ENCODE data around the gene SH2D3C.

SH2D3C gene

DNA sequence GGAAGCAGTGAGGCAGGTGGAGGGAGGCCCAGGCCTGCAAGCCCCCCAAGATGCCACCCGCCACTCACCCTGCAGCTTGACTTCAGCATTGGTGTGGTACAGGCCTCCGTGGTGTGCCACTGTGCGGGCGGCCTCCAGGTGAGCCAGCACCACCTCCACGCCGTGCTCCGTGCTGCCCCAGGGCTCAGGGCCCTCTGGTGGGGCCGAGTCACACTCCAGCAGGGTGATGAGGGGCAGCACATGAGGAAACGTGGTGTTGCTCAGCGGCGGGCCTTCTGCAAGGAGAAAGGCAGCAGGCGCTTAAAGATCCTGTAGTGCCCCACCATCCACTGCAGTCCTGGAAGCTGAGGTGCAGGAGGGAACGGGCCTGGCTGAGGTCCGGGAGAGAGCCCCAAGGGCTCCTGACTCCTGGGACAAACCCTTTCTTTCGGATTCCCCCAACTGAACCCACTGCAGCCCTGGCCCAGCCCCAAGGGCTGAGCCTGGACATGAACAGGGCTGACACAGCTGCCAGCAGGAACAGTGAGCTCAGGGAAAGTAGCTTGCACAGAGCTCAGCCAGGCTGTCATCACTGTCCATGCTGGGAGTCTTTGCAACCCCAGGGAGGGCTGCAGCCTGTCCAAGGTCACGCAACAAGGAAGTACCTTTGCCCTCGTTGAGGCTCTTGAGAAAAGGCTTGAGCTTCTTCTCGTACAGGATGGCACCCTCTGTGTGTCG is 38.7 kb downstream of the SH2D3C start:
- no peak for TF ChIP-seq GATA3 (IDR thresholded peaks at IDR 0.05; ENCODE audit: low read depth, low read length)
- no peak for TF ChIP-seq GATA2 (IDR thresholded peaks at IDR 0.05; ENCODE audit: low read depth, low read length)

- TF ChIP-seq GATA3 (IDR thresholded peaks at IDR 0.05; ENCODE audit: low read depth, low read length) (no peak), GATA2 (IDR thresholded peaks at IDR 0.05; ENCODE audit: low read depth, low read length) (no peak)
These were observed 39.8 kb downstream of the SH2D3C start for GRCh38 chr9:127738666-127739065.

DNA sequence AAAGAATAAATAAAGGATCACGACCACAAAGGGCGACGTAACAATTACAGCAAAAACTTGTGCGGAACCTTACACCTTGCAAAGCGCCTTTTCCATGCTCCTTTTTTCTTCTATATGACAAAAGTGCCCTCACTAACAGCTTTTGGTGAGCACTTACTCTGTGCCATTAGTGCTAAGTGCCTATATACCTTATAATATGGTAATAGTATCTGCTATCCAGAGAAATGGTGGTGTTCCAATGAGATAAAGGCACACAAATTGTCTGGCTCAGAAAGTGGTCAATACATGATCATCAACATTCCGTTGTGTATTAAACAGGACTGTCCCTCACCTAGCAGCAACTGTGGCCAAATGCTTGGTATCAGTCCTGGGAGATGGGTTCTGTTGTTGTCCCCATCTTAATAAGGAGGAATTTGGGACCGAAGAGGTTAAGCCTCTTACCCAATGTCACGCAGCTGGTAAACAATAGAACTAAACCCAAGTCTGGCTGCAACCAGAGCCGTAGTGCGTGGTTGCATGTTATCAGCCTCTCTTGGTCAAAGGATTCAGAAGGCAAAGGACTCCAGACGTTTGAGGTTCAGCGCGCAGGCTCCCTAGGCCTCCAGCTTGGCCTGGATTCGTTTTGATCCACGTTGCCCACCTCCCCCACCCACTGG is 42.8 kb downstream of the SH2D3C start:
- TF ChIP-seq GATA2 (IDR thresholded peaks at IDR 0.05; ENCODE audit: low read depth, low read length): no peak
- no peak for TF ChIP-seq GATA3 (IDR thresholded peaks at IDR 0.05; ENCODE audit: low read depth, low read length)

DNA sequence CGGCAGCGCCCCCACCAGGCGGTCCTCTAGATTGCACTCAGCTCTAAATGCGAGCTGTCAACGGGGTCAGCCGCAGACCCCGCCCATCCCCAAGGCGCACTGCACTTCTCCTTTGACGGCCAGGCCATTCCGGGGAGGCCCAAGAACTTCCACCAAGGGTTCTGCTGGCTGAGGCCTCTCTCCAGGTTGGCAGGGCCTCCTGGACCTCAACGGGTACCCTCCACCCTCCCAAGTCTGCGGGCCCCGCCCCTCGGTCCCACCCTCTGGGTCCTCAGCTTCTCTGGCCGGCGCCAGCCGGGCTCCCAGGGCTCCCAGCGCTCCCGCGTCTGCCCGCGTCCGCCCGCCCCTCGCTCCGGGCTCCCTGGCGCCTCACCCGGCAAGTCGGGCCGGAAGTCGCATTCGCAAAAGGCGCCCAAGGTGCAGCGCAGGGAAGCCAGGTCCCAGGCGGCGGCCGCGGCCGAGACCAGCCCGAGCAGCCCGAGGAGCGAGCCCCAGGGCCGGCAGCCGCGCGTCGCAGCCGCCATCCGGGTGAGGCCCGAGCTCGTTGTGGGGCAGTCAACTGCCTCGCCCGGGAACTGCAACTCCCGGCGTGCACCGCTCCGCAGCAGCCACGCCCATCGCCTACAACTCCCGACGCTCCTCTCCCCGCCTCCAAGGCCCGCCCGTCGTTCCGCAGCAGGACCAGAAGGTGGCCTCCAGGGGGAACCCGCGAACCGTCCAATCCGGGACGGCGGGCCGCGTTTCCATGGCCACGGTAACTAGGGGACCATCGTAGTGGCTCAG is 43.5 kb downstream of the SH2D3C start, which contains the start of gene TOR2A:
TSS of gene TOR2A (minus strand) at position 548 of the 783 bp plus-strand sequence. CDS start at position 524, 24 bp downstream.
- TF ChIP-seq GATA2 (IDR thresholded peaks at IDR 0.05; ENCODE audit: low read depth, low read length) (no peak), GATA3 (IDR thresholded peaks at IDR 0.05; ENCODE audit: low read depth, low read length) (no peak)

DNA sequence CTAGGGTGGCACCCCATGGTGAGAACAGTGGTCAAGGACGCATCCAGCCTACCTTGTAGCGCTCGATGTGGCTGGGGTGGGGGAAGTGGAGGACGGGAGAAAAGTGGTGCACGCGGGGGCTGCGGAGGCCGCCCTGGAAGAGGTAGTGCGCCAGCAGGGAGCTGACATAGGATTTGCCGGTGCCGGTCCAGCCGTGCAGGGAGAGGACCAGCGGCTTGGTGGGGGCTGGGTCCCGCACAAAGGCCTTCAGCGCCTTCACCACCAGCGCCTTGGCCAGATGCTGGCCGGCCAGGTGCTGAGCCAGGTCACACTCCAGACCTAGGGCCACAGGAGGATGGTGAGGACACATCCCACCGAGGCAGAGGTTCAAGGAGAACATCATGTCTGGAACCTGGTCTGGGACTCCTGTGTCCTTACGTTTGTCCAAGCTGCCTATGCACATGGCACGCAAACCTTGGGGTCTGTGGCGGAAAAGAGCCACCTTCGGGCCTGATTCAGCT is 44.2 kb downstream of the SH2D3C start:
- TF ChIP-seq GATA2 (IDR thresholded peaks at IDR 0.05; ENCODE audit: low read depth, low read length) (no peak), GATA3 (IDR thresholded peaks at IDR 0.05; ENCODE audit: low read depth, low read length) (no peak)

DNA sequence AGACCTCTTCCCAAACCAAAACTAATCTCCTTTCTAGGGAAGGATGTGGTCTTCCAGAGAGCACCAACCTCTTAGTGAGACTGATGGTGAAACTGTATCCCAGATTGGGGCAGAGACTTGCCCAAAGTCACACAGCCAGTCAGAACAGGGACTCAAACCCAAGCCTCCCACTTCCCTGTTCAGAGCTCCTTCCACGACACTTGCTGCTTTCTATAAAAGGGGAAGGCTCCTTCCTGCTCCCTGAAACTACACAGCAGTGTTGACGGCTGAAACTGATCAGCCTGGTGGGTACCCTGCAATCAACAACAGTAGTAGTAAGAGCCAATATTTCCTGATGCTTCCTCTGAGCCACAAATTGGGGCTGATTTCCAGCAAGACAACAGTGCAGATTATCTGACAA is 44.9 kb downstream of the SH2D3C start:
- TF ChIP-seq GATA3 (IDR thresholded peaks at IDR 0.05; ENCODE audit: low read depth, low read length): no peak
- TF ChIP-seq GATA2 (IDR thresholded peaks at IDR 0.05; ENCODE audit: low read depth, low read length): no peak

GRCh38 chr9:127732444-127732843 is 46.0 kb downstream of the SH2D3C start:
- TF ChIP-seq GATA2 (IDR thresholded peaks at IDR 0.05; ENCODE audit: low read depth, low read length) (no peak), GATA3 (IDR thresholded peaks at IDR 0.05; ENCODE audit: low read depth, low read length) (no peak)

DNA sequence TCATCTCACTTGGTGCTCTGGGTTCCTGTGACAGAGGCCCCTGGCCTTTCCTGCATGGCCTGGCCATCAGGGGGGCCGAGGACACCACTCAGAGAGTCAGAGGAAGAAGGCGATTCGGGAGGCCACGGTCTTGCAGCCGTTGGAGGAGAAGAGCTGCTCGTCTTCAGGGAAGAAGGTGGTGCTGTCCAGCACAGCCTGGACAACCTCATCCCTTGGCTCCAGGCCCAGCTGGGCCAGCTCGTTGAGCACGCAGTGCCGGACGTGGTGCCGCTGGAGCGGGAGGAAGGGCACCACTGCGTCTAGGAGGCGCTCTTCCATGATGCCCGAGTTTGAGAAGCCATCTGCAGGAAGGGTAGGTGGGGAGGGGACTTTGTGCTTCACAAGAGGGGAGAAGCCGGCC is 46.5 kb downstream of the SH2D3C start:
- TF ChIP-seq GATA2 (IDR thresholded peaks at IDR 0.05; ENCODE audit: low read depth, low read length): no peak
- TF ChIP-seq GATA3 (IDR thresholded peaks at IDR 0.05; ENCODE audit: low read depth, low read length): no peak

- TF ChIP-seq GATA2 (IDR thresholded peaks at IDR 0.05; ENCODE audit: low read depth, low read length): no peak
- TF ChIP-seq GATA3 (IDR thresholded peaks at IDR 0.05; ENCODE audit: low read depth, low read length): no peak
These were observed 47.6 kb downstream of the SH2D3C start for GRCh38 chr9:127730799-127731410.

DNA sequence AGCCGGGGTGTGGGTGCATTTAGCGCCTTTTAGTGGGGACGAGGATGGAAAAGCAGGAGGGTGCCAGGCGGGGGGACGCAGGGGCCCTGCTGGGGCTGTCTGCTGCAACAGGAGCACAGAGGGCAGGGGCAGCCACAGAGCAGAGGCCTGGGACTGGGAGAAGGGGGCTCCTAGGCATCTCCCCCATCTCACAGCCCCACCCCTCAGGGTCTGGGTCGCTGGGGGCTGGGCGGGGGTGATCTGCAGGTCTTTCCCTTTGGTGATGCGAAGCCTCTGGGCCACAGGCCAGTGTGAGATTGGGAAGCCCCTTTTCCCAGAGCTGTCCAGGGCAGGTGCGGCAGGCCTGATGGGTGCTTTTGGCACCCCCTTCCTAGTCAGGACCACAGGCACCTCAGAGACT is 48.2 kb downstream of the SH2D3C start:
- TF ChIP-seq GATA2 (IDR thresholded peaks at IDR 0.05; ENCODE audit: low read depth, low read length): no peak
- no peak for TF ChIP-seq GATA3 (IDR thresholded peaks at IDR 0.05; ENCODE audit: low read depth, low read length)

DNA sequence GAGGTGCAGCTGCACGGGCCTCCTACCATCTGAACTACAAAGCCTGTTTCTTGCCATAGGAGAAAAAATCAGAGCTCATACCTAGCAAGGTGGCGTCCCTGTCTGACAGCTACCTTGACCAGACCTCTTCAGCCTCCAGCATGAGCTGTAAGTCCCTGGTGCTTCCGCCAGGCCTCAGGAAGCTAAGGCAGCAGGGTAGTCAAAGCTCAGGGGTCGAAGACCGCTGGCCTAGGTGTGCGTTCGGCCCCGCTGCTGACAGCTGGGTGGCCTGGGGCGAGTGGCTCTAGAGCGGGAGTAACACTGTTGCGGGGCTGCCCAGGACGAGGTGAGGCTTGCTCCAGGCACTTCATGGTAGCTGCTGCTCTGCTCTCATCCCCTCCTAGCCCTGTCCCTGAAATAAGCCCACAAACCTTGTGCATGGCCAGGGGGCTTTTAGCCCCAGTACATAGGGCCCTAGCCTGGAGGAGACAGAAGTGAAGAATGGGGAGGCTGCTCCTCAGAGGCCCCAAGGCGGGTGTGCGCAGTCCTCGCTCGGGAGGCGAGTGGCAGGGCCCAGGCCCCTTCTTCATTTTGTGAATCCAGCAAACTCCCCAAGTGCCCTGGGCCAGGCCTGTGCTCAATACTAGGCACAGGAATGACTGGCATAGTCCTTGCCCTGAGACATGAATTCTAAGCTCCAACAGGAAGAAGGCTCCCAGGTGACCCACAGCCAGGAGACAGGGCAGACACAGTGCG is 48.8 kb downstream of the SH2D3C start:
- TF ChIP-seq GATA2 (IDR thresholded peaks at IDR 0.05; ENCODE audit: low read depth, low read length) (no peak), GATA3 (IDR thresholded peaks at IDR 0.05; ENCODE audit: low read depth, low read length) (no peak)

DNA sequence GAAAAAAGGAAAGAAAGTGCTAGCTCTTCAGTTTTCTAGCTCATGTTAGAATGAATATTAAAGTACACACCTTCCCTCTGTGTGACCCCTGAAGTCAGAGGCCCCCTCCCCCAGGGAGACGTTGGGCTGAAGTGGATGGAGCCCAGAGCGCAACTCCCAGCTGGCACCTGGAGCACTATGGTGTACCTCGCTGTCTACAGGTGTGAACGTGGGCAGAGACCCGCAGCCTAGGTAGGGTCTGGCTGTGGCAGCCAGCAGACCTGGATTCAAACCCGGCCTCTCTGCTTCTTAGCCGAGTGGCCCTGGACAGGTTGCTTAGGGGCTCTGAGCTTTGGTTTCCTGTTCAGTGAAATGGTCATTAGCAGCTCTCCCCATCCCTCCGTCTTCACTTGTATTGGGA is 49.7 kb downstream of the SH2D3C start:
- TF ChIP-seq GATA3 (IDR thresholded peaks at IDR 0.05; ENCODE audit: low read depth, low read length) (no peak), GATA2 (IDR thresholded peaks at IDR 0.05; ENCODE audit: low read depth, low read length) (no peak)

GRCh38 chr9:127726871-127727270 is 51.6 kb downstream of the SH2D3C start:
- TF ChIP-seq GATA2 (IDR thresholded peaks at IDR 0.05; ENCODE audit: low read depth, low read length): no peak
- no peak for TF ChIP-seq GATA3 (IDR thresholded peaks at IDR 0.05; ENCODE audit: low read depth, low read length)

Measured in SH-SY5Y (cell line).